Activated naive CD8-positive, alpha-beta T cell (primary cell): ENCODE data around the gene IFT81.

Source experiments
- H3K27ac Mint-ChIP-seq: one replicate; pipeline ENCODE4 v1.8.0; 2021; ENCODE audit warnings: mixed read lengths
- H3K27me3 Mint-ChIP-seq: one replicate; pipeline ENCODE4 v1.8.0; 2021; ENCODE audit warnings: mixed read lengths
- H3K36me3 Mint-ChIP-seq: one replicate; pipeline ENCODE4 v1.8.0; 2021; ENCODE audit warnings: mixed read lengths
- H3K4me1 Mint-ChIP-seq: one replicate; pipeline ENCODE4 v1.8.0; 2021; ENCODE audit warnings: low read depth, mixed read lengths
- H3K4me3 Mint-ChIP-seq: one replicate; pipeline ENCODE4 v1.8.0; 2021; ENCODE audit warnings: mild to moderate bottlenecking, mixed read lengths
- H3K9me3 Mint-ChIP-seq: one replicate; pipeline ENCODE4 v1.8.0; 2021; ENCODE audit warnings: low read depth, mixed read lengths

IFT81 gene

GRCh38 chr12:110228756-110229155 is 104.6 kb downstream of the IFT81 start:
- Mint-ChIP-seq H3K27me3 (no peaks in the 10 kb centered on the region), H3K27ac (no peak overlapping the region), H3K4me1 (no peaks in the 10 kb centered on the region), H3K9me3 (no peaks in the 10 kb centered on the region), H3K4me3 (no peak overlapping the region), H3K36me3 (no peaks in the 10 kb centered on the region)

GRCh38 chr12:110229409-110229808 is 105.3 kb downstream of the IFT81 start:
- Mint-ChIP-seq H3K27me3 (no peaks in the 10 kb centered on the region), H3K4me1 (no peaks in the 10 kb centered on the region), H3K4me3 (no peak overlapping the region), H3K27ac (no peak overlapping the region), H3K9me3 (no peaks in the 10 kb centered on the region), H3K36me3 (no peaks in the 10 kb centered on the region)

GRCh38 chr12:110230655-110231054 is 106.5 kb downstream of the IFT81 start:
- Mint-ChIP-seq H3K4me3 (no peak overlapping the region), H3K9me3 (no peaks in the 10 kb centered on the region), H3K27me3 (no peaks in the 10 kb centered on the region)

GRCh38 chr12:110233212-110233903 is 109.2 kb downstream of the IFT81 start:
- H3K36me3 Mint-ChIP-seq = no peaks in the 10 kb centered on the region
- H3K4me1 Mint-ChIP-seq = no peaks in the 10 kb centered on the region
- H3K9me3 Mint-ChIP-seq = no peaks in the 10 kb centered on the region
- H3K27ac Mint-ChIP-seq = no peak overlapping the region
- peaks cover 2% of the 10 kb centered on the region for H3K27me3 Mint-ChIP-seq
- no peak overlapping the region for H3K4me3 Mint-ChIP-seq

More at GRCh38 chr12:110230655-110231054, 106.5 kb downstream of the IFT81 start:
- no peaks in the 10 kb centered on the region for H3K4me1 Mint-ChIP-seq
- no peaks in the 10 kb centered on the region for H3K36me3 Mint-ChIP-seq
- no peak overlapping the region for H3K27ac Mint-ChIP-seq

- Mint-ChIP-seq H3K4me3 (no peak overlapping the region), H3K9me3 (no peaks in the 10 kb centered on the region)
These were observed 110.2 kb downstream of the IFT81 start for GRCh38 chr12:110234331-110234751.

GRCh38 chr12:110234755-110235154 is 110.6 kb downstream of the IFT81 start:
- Mint-ChIP-seq H3K4me3 (no peak overlapping the region), H3K4me1 (no peaks in the 10 kb centered on the region), H3K27ac (no peak overlapping the region), H3K36me3 (no peaks in the 10 kb centered on the region), H3K9me3 (no peaks in the 10 kb centered on the region), H3K27me3 (peaks cover 2% of the 10 kb centered on the region)

More at GRCh38 chr12:110234331-110234751, 110.2 kb downstream of the IFT81 start:
- Mint-ChIP-seq H3K27me3 (peaks cover 2% of the 10 kb centered on the region), H3K36me3 (no peaks in the 10 kb centered on the region), H3K4me1 (no peaks in the 10 kb centered on the region), H3K27ac (no peak overlapping the region)

GRCh38 chr12:110235383-110235782 is 111.2 kb downstream of the IFT81 start:
- Mint-ChIP-seq H3K36me3 (no peaks in the 10 kb centered on the region), H3K27ac (no peak overlapping the region), H3K9me3 (no peaks in the 10 kb centered on the region), H3K27me3 (peaks cover 4% of the 10 kb centered on the region), H3K4me1 (no peaks in the 10 kb centered on the region), H3K4me3 (no peak overlapping the region)

- no peak overlapping the region for H3K27ac Mint-ChIP-seq
These were observed 119.1 kb downstream of the IFT81 start for GRCh38 chr12:110243227-110243626.

GRCh38 chr12:110244372-110244771 is 120.2 kb downstream of the IFT81 start:
- Mint-ChIP-seq H3K4me1 (no peaks in the 10 kb centered on the region), H3K9me3 (no peaks in the 10 kb centered on the region), H3K27me3 (peaks cover 2% of the 10 kb centered on the region), H3K4me3 (no peak overlapping the region), H3K36me3 (peaks cover 3% of the 10 kb centered on the region), H3K27ac (no peak overlapping the region)

More at GRCh38 chr12:110243227-110243626, 119.1 kb downstream of the IFT81 start:
- Mint-ChIP-seq H3K4me1 (no peaks in the 10 kb centered on the region), H3K9me3 (no peaks in the 10 kb centered on the region), H3K27me3 (peaks cover 2% of the 10 kb centered on the region), H3K4me3 (no peak overlapping the region), H3K36me3 (peaks cover 3% of the 10 kb centered on the region)

- Mint-ChIP-seq H3K4me1 (no peaks in the 10 kb centered on the region), H3K27me3 (peaks cover 2% of the 10 kb centered on the region), H3K4me3 (no peak overlapping the region), H3K36me3 (peaks cover 3% of the 10 kb centered on the region), H3K27ac (no peak overlapping the region), H3K9me3 (no peaks in the 10 kb centered on the region)
These were observed 120.7 kb downstream of the IFT81 start for GRCh38 chr12:110244829-110245228.

GRCh38 chr12:110245369-110245772 is 121.2 kb downstream of the IFT81 start:
- Mint-ChIP-seq H3K4me1 (no peaks in the 10 kb centered on the region), H3K27ac (no peak overlapping the region), H3K27me3 (no peaks in the 10 kb centered on the region), H3K36me3 (peaks cover 3% of the 10 kb centered on the region), H3K9me3 (no peaks in the 10 kb centered on the region), H3K4me3 (no peak overlapping the region)

- H3K4me3 Mint-ChIP-seq = no peak overlapping the region
- H3K36me3 Mint-ChIP-seq = no peaks in the 10 kb centered on the region
- H3K9me3 Mint-ChIP-seq = no peaks in the 10 kb centered on the region
- no peaks in the 10 kb centered on the region for H3K4me1 Mint-ChIP-seq
- no peaks in the 10 kb centered on the region for H3K27me3 Mint-ChIP-seq
- no peak overlapping the region for H3K27ac Mint-ChIP-seq
These were observed 122.6 kb downstream of the IFT81 start for GRCh38 chr12:110246636-110247339.

GRCh38 chr12:110247340-110248095 is 123.4 kb downstream of the IFT81 start:
- Mint-ChIP-seq H3K4me1 (no peaks in the 10 kb centered on the region), H3K9me3 (no peaks in the 10 kb centered on the region), H3K27me3 (no peaks in the 10 kb centered on the region), H3K27ac (no peak overlapping the region), H3K4me3 (no peak overlapping the region), H3K36me3 (no peaks in the 10 kb centered on the region)

GRCh38 chr12:110248096-110248447 is 123.9 kb downstream of the IFT81 start:
- no peaks in the 10 kb centered on the region for H3K27me3 Mint-ChIP-seq
- no peaks in the 10 kb centered on the region for H3K9me3 Mint-ChIP-seq
- H3K27ac Mint-ChIP-seq = no peak overlapping the region
- no peak overlapping the region for H3K4me3 Mint-ChIP-seq
- H3K36me3 Mint-ChIP-seq = no peaks in the 10 kb centered on the region
- H3K4me1 Mint-ChIP-seq = no peaks in the 10 kb centered on the region

GRCh38 chr12:110249105-110249504 is 124.9 kb downstream of the IFT81 start:
- Mint-ChIP-seq H3K27me3 (no peaks in the 10 kb centered on the region), H3K27ac (no peak overlapping the region), H3K4me1 (no peaks in the 10 kb centered on the region), H3K36me3 (no peaks in the 10 kb centered on the region), H3K4me3 (no peak overlapping the region), H3K9me3 (no peaks in the 10 kb centered on the region)
